Caco-2 (cell line): ENCODE data around the gene CENPX. TPM values are rescaled to one million over a fixed set of nuclear protein-coding genes. Genes with fewer than 3 reads are reported as not detected.

Source experiments
- BruUV-seq: library from RNA; stranded (reverse); fragments of 400-500 nt; replicated peaks from 2 replicates; lab custom pipeline; 2021; lab: Mats Ljungman, UMichigan
- CTCF ChIA-PET: fragments of 300-600 bp; sonication (Branson Sonifier 250); formaldehyde crosslinking; loops from one replicate; lab custom pipeline; 2022; ENCODE audit warnings: antibody characterized with exemption; lab: Charles Lee
- POLR2A ChIA-PET: fragments of 300-600 bp; sonication (Branson Sonifier 250); formaldehyde crosslinking; loops from one replicate; lab custom pipeline; 2022; ENCODE audit warnings: antibody characterized with exemption; lab: Charles Lee
- DNase-seq, 2 experiments: peaks; one replicate each; pipeline versions ENCODE4 v3.0.0 to v3.0.0-alpha.2; 2020 to 2022
- H3K27me3 ChIP-seq: replicated peaks from 2 replicates; pipeline ENCODE4 v1.6.0; 2011; ENCODE audit warnings: low read length; ENCODE audit not compliant: control insufficient read depth, insufficient read depth
- H3K36me3 ChIP-seq: 2 replicates; pipeline ENCODE4 v1.5.1; 2011; ENCODE audit warnings: low read length; ENCODE audit not compliant: control insufficient read depth, insufficient read depth
- H3K4me1 ChIP-seq: fragments of 250-450 bp; sonication (Bioruptor Pico); 2 replicates; pipeline ENCODE4 v1.5.1; 2020; ENCODE audit warnings: mild to moderate bottlenecking
- H3K4me3 ChIP-seq: 2 replicates; pipeline ENCODE4 v1.5.1; 2011; ENCODE audit warnings: low read depth, mild to moderate bottlenecking, control low read depth, low read length
- H3K9me3 ChIP-seq: fragments of 250-450 bp; sonication (Bioruptor Pico); 2 replicates; pipeline ENCODE4 v1.5.1; 2020; ENCODE audit warnings: mild to moderate bottlenecking, moderate library complexity
- H3K27ac Mint-ChIP-seq: one replicate; pipeline ENCODE4 v1.8.0; 2022; ENCODE audit warnings: mixed read lengths; ENCODE audit not compliant: unreplicated experiment
- H3K27me3 Mint-ChIP-seq: one replicate; pipeline ENCODE4 v1.8.0; 2022; ENCODE audit warnings: mixed read lengths; ENCODE audit not compliant: insufficient read depth, unreplicated experiment
- H3K36me3 Mint-ChIP-seq: one replicate; pipeline ENCODE4 v1.8.0; 2022; ENCODE audit warnings: mild to moderate bottlenecking, mixed read lengths; ENCODE audit not compliant: insufficient read depth, unreplicated experiment
- H3K4me1 Mint-ChIP-seq: one replicate; pipeline ENCODE4 v1.8.0; 2022; ENCODE audit warnings: low read depth, mixed read lengths; ENCODE audit not compliant: unreplicated experiment
- H3K4me3 Mint-ChIP-seq: one replicate; pipeline ENCODE4 v1.8.0; 2022; ENCODE audit warnings: mild to moderate bottlenecking, moderate library complexity, mixed read lengths; ENCODE audit not compliant: unreplicated experiment
- H3K9me3 Mint-ChIP-seq: one replicate; pipeline ENCODE4 v1.8.0; 2022; ENCODE audit warnings: mixed read lengths; ENCODE audit not compliant: unreplicated experiment
- intact Hi-C: fragments of 100-400 bp; cut with micrococcal nuclease; formaldehyde crosslinking; loops from one replicate; pipeline ENCODE4 v1.10.0; 2022; ENCODE audit not compliant: unreplicated experiment
- total RNA-seq: library from RNA; stranded (reverse); gene quantifications from 2 replicates; pipeline ENCODE4 v1.2.3, GENCODE V29; 2022
- TF ChIP-seq, protein P1 (sequence below), 2 experiments: fragments of 200-600 bp in 1 of 2; IDR thresholded peaks; 1 replicate in 1 of 2; 2 replicates in 1 of 2; pipeline versions ENCODE4 v1.5.1 to v1.8.0; 2011 to 2022; ENCODE audit warnings: antibody characterized with exemption in 1 of 2, control low read depth in 1 of 2, inconsistent platforms in 1 of 2, low read depth in 1 of 2, low read length in 1 of 2, mild to moderate bottlenecking in 1 of 2, moderate library complexity in 1 of 2; ENCODE audit not compliant: insufficient read depth in 1 of 2, severe bottlenecking in 1 of 2, unreplicated experiment in 1 of 2

CENPX gene
- total RNA-seq, 1 experiment from 2014 or later: 85.3 TPM

DNA sequence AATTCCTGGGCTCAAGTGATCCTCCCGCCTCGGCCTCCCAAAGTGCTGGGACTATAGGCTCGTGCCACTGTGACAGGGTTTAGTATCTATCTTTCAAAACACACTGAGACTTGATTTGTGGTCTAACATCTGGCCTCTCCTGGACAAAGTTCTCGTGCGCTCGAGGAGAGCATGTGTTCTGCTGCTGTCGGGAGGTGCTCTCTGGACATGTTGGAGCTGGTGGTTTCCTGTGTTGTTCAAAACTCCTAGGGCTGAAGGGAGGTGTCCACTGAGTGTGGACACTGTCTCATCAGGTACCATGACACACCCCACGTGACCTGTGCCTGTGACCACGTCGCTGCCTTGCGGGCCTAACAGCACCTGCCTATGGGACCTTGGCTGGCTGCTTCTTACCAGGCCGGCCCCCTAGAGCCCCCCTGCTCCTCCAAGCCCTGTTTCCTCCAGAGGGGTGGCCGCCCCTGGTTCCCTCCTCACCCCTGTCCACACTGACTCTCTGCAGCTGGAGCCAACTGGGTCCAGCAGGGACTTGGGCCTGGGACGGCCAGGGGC lies 23.3 kb upstream of the CENPX start:
- POLR2A ChIA-PET: no interaction called here
- intact Hi-C loops: no loop called here
- no TSS peak for BruUV-seq

DNA sequence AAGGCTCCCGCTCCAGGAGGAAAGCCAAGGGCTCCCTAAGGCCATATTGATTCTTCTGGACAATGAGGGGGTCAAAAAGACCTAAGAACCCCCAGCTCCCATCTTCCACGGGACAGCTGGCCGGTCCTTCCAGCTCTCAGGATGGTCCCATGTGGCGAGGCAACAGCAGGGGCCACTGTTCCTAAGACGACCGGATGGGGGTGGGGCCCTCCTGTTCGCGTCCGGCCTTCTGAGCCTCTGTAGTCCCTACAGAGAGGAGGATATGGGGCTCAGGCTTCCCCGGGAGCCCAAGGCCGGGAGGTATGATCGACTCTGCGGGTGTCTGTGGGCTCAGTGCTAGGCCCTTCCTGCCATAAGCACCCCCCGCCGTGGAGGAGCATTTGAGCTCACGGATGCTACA lies 20.8 kb upstream of the CENPX start:
- ChIA-PET POLR2A (no interaction called here), CTCF (no interaction called here)
- H3K36me3 ChIP-seq: no peaks in the 10 kb centered on the region
- TF ChIP-seq, protein P1, sequence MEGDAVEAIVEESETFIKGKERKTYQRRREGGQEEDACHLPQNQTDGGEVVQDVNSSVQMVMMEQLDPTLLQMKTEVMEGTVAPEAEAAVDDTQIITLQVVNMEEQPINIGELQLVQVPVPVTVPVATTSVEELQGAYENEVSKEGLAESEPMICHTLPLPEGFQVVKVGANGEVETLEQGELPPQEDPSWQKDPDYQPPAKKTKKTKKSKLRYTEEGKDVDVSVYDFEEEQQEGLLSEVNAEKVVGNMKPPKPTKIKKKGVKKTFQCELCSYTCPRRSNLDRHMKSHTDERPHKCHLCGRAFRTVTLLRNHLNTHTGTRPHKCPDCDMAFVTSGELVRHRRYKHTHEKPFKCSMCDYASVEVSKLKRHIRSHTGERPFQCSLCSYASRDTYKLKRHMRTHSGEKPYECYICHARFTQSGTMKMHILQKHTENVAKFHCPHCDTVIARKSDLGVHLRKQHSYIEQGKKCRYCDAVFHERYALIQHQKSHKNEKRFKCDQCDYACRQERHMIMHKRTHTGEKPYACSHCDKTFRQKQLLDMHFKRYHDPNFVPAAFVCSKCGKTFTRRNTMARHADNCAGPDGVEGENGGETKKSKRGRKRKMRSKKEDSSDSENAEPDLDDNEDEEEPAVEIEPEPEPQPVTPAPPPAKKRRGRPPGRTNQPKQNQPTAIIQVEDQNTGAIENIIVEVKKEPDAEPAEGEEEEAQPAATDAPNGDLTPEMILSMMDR (IDR thresholded peaks at IDR 0.05; ENCODE audit: insufficient read depth in 1 of 2, low read depth in 1 of 2, low read length in 1 of 2, severe bottlenecking in 1 of 2, unreplicated experiment in 1 of 2): no peak
- intact Hi-C loops: no loop called here
- no peaks in the 10 kb centered on the region for H3K27me3 ChIP-seq
- no peaks in the 10 kb centered on the region for H3K9me3 ChIP-seq
- no peaks in the 10 kb centered on the region for H3K4me1 ChIP-seq
- H3K27ac Mint-ChIP-seq: no peak overlapping the region
- H3K4me1 Mint-ChIP-seq: no peaks in the 10 kb centered on the region
- peaks cover 9% of the 10 kb centered on the region for H3K9me3 Mint-ChIP-seq
- H3K4me3 ChIP-seq: no peak overlapping the region
- DNase-seq: no peak
- H3K27me3 Mint-ChIP-seq: no peaks in the 10 kb centered on the region
- no TSS peak for BruUV-seq
- H3K36me3 Mint-ChIP-seq: no peaks in the 10 kb centered on the region
- H3K4me3 Mint-ChIP-seq: no peak overlapping the region

More for the DNA sequence above, 23.3 kb upstream of the CENPX start:
- H3K9me3 Mint-ChIP-seq: peaks cover 9% of the 10 kb centered on the region
- no peak for DNase-seq
- no peak overlapping the region for H3K27ac Mint-ChIP-seq
- no peaks in the 10 kb centered on the region for H3K27me3 Mint-ChIP-seq
- H3K27me3 ChIP-seq: no peaks in the 10 kb centered on the region
- no peaks in the 10 kb centered on the region for H3K9me3 ChIP-seq
- H3K4me3 Mint-ChIP-seq: no peak overlapping the region
- H3K36me3 ChIP-seq: no peaks in the 10 kb centered on the region; the same call in 1 of the 2 replicates
- no peaks in the 10 kb centered on the region for H3K4me1 Mint-ChIP-seq
- CTCF ChIA-PET: no interaction called here
- no peak overlapping the region for H3K4me3 ChIP-seq
- H3K36me3 Mint-ChIP-seq: no peaks in the 10 kb centered on the region
- TF ChIP-seq, protein P1 (IDR thresholded peaks at IDR 0.05; ENCODE audit: insufficient read depth in 1 of 2, low read depth in 1 of 2, low read length in 1 of 2, severe bottlenecking in 1 of 2, unreplicated experiment in 1 of 2): no peak
- H3K4me1 ChIP-seq: peaks cover 8% of the 10 kb centered on the region; the same call in 1 of the 2 replicates

DNA sequence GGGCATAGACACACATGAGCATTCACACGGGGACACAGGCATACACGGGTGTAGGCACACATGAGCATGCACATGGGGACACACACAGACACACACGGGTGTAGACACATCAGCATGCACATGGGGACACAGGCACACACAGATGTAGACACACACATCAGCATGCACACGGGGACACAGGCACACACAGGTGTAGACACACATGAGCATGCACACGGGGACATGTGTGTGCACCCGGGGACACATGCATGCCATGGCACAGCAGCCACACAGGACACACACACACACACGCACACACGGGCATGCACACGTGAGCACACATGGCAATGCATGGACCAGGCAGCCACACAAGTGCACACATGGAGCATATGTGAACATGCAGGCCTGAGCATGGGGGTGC lies 20.0 kb upstream of the CENPX start:
- intact Hi-C loops: no loop called here
- H3K27ac Mint-ChIP-seq: no peak overlapping the region
- no peak for DNase-seq
- CTCF ChIA-PET: no interaction called here
- H3K9me3 ChIP-seq: no peaks in the 10 kb centered on the region
- H3K27me3 Mint-ChIP-seq: no peaks in the 10 kb centered on the region
- POLR2A ChIA-PET: no interaction called here
- H3K36me3 Mint-ChIP-seq: peaks cover 4% of the 10 kb centered on the region
- no peak overlapping the region for H3K4me3 ChIP-seq
- no peaks in the 10 kb centered on the region for H3K4me1 Mint-ChIP-seq
- TF ChIP-seq, protein P1 (IDR thresholded peaks at IDR 0.05; ENCODE audit: insufficient read depth in 1 of 2, low read depth in 1 of 2, low read length in 1 of 2, severe bottlenecking in 1 of 2, unreplicated experiment in 1 of 2): no peak
- no peaks in the 10 kb centered on the region for H3K36me3 ChIP-seq
- BruUV-seq: no TSS peak
- peaks cover 9% of the 10 kb centered on the region for H3K9me3 Mint-ChIP-seq
- no peak overlapping the region for H3K4me3 Mint-ChIP-seq
- peaks cover 4% of the 10 kb centered on the region; the same call in 1 of the 2 replicates for H3K4me1 ChIP-seq
- H3K27me3 ChIP-seq: no peaks in the 10 kb centered on the region
